Activated CD4-positive, CD25-positive, alpha-beta regulatory T cell treated with anti-CD3 and anti-CD28 coated beads, Interleukin-2, amount 50 U/mL, for 72 hours (primary cell): Measurements from ENCODE around the gene HOOK1.
"Not testable (repeated sequence)": the region's sequence is repeated elsewhere in the genome, so short reads cannot be mapped to it uniquely, and the experiment has no call there.

ENCODE experiments used
- DNase-seq: peaks from one replicate; pipeline ENCODE4 v3.0.0; 2021

HOOK1 gene

GRCh38 chr1:59827055-59827643 lies 12.4 kb downstream of the HOOK1 start:
- no peak for DNase-seq

DNA sequence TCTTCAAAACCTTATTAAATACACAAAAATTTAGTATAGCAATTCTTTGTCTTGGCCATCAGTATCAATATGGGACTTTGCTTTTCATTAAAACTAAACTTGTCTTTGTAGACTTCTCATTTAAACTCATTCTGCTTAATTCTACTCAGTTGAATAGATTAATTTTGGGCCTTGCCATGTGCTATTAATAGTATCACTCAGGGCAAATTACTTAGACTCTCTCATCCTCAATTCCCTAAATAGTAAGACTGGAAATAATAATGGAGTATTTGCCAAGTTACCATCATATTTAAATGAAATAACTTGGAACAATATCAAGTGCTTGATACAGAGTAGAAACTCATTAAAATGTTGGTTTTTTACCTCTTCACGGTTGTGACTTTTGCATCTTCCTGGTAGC lies 13.4 kb downstream of the HOOK1 start:
- DNase-seq = no peak

DNA sequence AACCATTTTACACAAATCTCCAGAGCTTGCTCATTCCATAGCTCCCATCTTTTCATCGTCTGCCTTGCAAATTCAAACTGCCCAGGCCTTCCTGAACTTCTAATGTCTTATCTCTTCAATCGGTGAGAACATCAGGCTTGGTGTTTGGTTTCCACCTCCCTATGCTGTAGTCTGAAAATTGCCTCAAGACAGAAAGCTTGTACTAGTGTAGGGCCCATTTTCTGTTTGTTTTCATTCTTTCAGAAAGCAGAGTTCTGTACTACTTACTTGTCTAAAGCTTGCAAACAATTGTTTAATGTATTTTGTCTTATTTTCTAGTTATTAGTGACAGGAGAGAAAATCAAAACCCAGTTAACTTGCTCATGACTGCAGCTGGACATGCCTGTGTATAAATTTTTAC lies 16.8 kb downstream of the HOOK1 start:
- no peak for DNase-seq

DNA sequence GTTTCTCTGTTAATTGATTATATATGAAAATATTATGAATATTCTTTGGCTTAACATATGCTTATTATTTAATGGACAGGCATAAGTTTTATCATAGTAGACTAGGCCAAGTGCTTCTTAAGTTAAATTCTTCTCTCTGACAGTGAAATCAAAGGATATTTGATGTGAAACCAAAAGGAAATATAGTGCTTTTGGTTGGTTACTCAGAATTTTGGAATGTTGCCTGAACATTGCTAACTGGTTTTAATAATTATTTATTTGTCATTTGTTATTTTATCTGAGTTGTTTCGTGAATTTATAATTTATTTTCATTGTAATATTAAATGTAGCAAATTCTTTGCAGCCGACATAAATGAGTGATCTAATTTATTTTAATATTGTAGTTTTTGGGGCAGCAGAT lies 18.3 kb downstream of the HOOK1 start:
- DNase-seq = no peak

DNA sequence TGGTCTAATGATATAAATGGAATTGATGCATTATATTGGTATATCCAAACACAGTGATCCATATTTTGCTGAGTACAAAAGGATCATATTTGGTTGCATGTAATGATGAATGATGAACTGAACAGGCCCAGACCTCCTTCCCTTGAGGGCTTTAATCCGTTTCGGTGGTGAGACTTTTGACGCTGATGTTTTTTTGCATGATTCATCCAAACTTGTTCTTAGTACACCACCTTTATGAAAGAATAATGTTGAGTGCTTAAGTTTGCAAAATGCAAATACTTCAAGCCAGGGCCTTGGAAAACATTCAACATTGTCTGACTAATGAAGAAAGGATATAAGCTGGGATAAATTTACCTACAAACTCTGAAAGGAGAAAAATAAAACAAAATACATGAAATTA lies 19.2 kb downstream of the HOOK1 start:
- no peak for DNase-seq

DNA sequence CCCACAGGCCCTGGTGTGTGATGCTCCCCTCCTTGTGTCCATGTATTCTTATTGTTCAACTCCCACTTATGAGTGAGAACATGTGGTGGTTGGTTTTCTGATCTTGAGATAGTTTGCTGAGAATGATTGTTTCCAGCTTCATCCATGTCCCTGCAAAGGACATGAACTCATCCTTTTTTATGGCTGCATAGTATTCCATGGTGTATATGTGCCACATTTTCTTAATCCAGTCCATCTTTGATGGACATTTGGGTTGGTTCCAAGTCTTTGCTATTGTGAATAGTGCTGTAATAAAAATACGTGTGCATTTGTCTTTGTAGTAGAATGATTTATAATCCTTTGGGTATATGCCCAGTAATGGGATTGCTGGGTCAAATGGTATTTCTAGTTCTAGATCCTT lies 23.1 kb downstream of the HOOK1 start:
- DNase-seq = not testable (repeated sequence)

GRCh38 chr1:59845091-59845490 lies 30.3 kb downstream of the HOOK1 start:
- DNase-seq = no peak

GRCh38 chr1:59846209-59846894 lies 31.6 kb downstream of the HOOK1 start:
- no peak for DNase-seq

DNA sequence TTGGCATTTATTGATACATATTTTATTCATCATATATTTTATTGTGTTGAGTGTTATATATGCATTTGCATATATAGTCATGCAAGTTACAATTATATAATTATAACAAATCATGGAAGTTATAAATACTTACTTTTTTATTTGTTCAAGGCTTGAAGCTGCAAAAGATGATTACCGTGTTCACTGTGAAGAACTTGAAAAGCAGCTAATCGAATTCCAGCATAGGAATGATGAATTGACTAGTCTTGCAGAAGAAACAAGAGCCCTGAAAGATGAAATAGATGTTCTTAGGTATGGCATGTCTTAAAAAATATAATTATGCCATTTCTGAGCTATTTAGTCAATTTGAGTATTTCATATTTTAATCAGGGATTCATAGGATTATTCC lies 32.1 kb downstream of the HOOK1 start:
- DNase-seq = no peak

DNA sequence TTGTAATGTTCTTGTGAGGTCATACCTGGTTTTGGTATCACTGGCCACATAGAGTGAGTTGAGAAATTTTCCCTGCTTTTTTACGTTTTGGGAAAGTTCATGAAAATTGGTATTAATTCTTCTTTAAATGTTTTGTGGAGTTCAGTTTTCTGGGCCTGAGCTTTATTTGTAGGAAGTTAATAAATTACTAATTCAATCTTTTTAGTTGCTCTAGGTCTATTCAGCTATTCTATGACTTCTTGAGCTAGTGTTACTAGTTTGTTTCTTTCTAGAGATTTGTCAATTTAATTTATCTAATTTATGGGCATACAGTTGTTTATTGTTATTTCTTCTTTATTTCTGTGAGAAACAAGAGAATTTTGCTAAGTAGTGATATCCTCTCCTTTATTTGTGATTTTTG lies 37.4 kb downstream of the HOOK1 start:
- DNase-seq = no peak

GRCh38 chr1:59855297-59855696 lies 40.5 kb downstream of the HOOK1 start:
- not testable (repeated sequence) for DNase-seq

DNA sequence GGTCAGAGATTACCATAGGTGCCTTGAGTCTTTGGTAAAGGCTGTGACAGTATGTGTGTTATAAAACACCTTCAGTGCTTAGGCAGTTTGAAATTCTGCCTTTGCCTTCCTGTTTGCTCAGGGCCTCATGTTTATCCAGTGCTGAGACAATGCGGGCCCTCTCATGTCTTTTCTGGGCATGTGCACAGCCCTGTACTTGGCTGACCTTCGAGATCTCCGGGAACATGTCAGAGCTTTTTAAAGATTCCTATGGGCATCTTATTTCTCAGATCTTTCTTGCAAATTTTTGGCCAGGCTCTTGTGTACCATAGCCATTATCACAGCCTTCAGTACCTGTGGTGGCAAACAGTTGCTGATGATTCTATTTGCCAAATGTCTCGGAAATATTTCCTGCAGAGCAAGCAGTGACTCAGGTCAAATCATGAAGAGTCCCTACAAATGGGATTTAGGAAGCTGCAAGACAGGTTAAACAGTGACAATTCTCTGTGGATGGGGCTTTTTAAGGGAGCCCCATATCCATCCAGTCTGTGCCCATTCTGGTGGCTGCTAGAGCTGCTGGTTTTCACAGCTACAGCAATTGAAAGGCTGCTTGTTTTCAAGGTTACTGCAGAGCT lies 42.1 kb downstream of the HOOK1 start:
- DNase-seq = no peak

DNA sequence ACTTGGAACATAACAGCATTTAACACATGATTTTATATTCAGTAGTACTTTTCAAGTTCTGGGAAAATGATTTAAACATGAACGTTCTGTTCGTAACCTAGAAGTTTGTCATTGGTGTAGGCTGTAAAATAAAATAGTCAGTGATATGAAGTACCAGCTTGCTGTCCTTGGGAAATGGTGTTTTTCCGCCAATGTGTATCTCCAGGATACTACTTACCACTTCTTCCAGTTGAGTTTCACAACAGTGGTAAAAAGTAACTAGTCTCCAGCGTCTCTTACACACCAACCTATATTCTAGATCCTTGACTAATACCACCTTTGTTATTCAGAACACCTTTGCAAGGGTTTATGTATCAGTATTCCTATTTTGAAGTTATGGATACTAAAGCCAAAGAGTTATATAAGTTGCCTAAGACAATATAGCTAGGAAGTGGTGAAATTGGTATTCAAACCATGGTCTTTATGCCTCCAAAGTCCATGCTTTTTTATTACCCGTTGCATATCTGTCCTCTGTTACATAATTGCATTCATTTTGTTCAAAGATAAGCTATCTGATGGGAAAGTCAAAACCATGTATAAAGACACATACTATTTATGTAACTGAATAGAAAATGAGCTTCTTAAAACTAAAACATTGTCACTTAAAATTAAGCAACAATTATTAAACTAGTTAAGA lies 43.1 kb downstream of the HOOK1 start:
- no peak for DNase-seq

GRCh38 chr1:59866462-59866861 lies 51.7 kb downstream of the HOOK1 start:
- no peak for DNase-seq

- no peak for DNase-seq
These were observed 57.0 kb downstream of the HOOK1 start for GRCh38 chr1:59871746-59872145.

GRCh38 chr1:59877108-59877682 lies 62.4 kb downstream of the HOOK1 start:
- DNase-seq = no peak

GRCh38 chr1:59878370-59878769 lies 63.6 kb downstream of the HOOK1 start:
- no peak for DNase-seq

- DNase-seq = no peak
These were observed 64.8 kb downstream of the HOOK1 start for GRCh38 chr1:59879574-59879973.

GRCh38 chr1:59879996-59880505 lies 65.3 kb downstream of the HOOK1 start:
- no peak for DNase-seq

DNA sequence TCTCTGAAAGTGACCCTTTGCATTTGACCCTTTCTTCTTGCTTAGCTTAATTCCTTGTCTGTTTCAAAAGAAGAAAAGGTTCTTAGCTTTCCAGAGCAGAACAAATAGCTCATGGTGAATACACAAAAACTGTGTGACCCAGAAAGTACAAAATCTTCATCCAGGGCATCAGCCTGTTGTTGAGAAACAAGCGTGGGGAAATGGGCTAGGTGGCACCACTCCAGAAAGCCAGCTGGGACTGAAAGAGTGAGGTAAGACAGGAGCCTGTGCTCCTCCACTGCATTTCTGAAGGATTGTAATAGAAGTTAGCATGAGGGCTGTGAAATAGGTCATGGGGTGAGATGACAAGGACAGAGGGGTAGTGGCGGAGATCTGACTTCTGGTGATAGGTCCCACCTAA lies 66.0 kb downstream of the HOOK1 start:
- no peak for DNase-seq

GRCh38 chr1:59885160-59885832 lies 70.5 kb downstream of the HOOK1 start:
- DNase-seq = no peak

GRCh38 chr1:59892841-59893811 lies 78.4 kb downstream of the HOOK1 start:
- DNase-seq = no peak
